Measurements from ENCODE around the gene KRT27. TPM values are rescaled to one million over a fixed set of nuclear protein-coding genes. Genes with fewer than 3 reads are reported as not detected.

Gene KRT27
- not detected in 5 replicates for total RNA-seq (2022; extraction: Qiagen RNA extraction; ENCODE audit: low read depth)

GRCh38 chr17:40782450-40782849, at the start of gene KRT27:
Gene KRT27 (minus strand): TSS chr17:40782550. CDS start chr17:40782493, 57 bp downstream.

GRCh38 chr17:40822132-40822812, 39.9 kb upstream of the KRT27 start, which contains the start of gene KRT10:
Gene KRT10 (minus strand): TSS chr17:40822614. CDS start chr17:40822585, 29 bp downstream.

GRCh38 chr17:40799859-40800258, 17.5 kb upstream of the KRT27 start, which contains the start of gene KRT28:
Gene KRT28 (minus strand): TSS chr17:40799959. CDS start chr17:40799893, 66 bp downstream.

GRCh38 chr17:40772101-40772500, 10.2 kb downstream of the KRT27 start, which contains the start of gene KRT26:
Gene KRT26 (minus strand): TSS chr17:40772201. CDS start chr17:40772113, 88 bp downstream.

GRCh38 chr17:40755231-40755630, 27.1 kb downstream of the KRT27 start, which contains the start of gene KRT25:
Gene KRT25 (minus strand): TSS chr17:40755331. CDS start chr17:40755271, 60 bp downstream.

Other genes with a start within 250 kb of the KRT27 start
- 0.80 to 1.2 TPM (median 1.1 TPM) in 5 replicates for gene CCR7, start 217.1 kb downstream of the KRT27 start, total RNA-seq (2022; extraction: Qiagen RNA extraction; ENCODE audit: low read depth)
- 109 to 118 TPM (median 115 TPM) in 5 replicates for gene SMARCE1, start 134.7 kb downstream of the KRT27 start, total RNA-seq (2022; extraction: Qiagen RNA extraction; ENCODE audit: low read depth)
- gene KRT222, start 117.4 kb downstream of the KRT27 start, total RNA-seq (2022; extraction: Qiagen RNA extraction; ENCODE audit: low read depth): 0.38 to 0.66 TPM (median 0.58 TPM) in 5 replicates
- gene KRT24, start 78.8 kb downstream of the KRT27 start, total RNA-seq (2022; extraction: Qiagen RNA extraction; ENCODE audit: low read depth): not detected in 5 replicates
- gene KRT25, start 27.2 kb downstream of the KRT27 start, total RNA-seq (2022; extraction: Qiagen RNA extraction; ENCODE audit: low read depth): not detected in 5 replicates
- gene KRT26, start 10.3 kb downstream of the KRT27 start, total RNA-seq (2022; extraction: Qiagen RNA extraction; ENCODE audit: low read depth): not detected in 5 replicates
- not detected in 5 replicates for gene KRT28, start 17.4 kb upstream of the KRT27 start, total RNA-seq (2022; extraction: Qiagen RNA extraction; ENCODE audit: low read depth)
- gene KRT10, start 40.1 kb upstream of the KRT27 start, total RNA-seq (2022; extraction: Qiagen RNA extraction; ENCODE audit: low read depth): 83.2 to 124 TPM (median 115 TPM) in 5 replicates
- 0.08 TPM in 1 of 5 replicates, not detected in the others for gene KRT12, start 84.7 kb upstream of the KRT27 start, total RNA-seq (2022; extraction: Qiagen RNA extraction; ENCODE audit: low read depth)
- 0.17 to 0.52 TPM (median 0.26 TPM) in 5 replicates for gene KRT20, start 102.7 kb upstream of the KRT27 start, total RNA-seq (2022; extraction: Qiagen RNA extraction; ENCODE audit: low read depth)
- 0.08 TPM in 1 of 5 replicates, not detected in the others for gene KRT23, start 155.1 kb upstream of the KRT27 start, total RNA-seq (2022; extraction: Qiagen RNA extraction; ENCODE audit: low read depth)
- not detected in 5 replicates for gene KRT39, start 184.4 kb upstream of the KRT27 start, total RNA-seq (2022; extraction: Qiagen RNA extraction; ENCODE audit: low read depth)
- gene KRT40, start 201.8 kb upstream of the KRT27 start, total RNA-seq (2022; extraction: Qiagen RNA extraction; ENCODE audit: low read depth): not detected in 5 replicates
- not detected in 5 replicates for gene KRTAP3-3, start 211.6 kb upstream of the KRT27 start, total RNA-seq (2022; extraction: Qiagen RNA extraction; ENCODE audit: low read depth)
- gene KRTAP3-2, start 217.4 kb upstream of the KRT27 start, total RNA-seq (2022; extraction: Qiagen RNA extraction; ENCODE audit: low read depth): 0.16 to 0.35 TPM (median 0.30 TPM) in 3 of 5 replicates, not detected in the others
- not detected in 5 replicates for gene KRTAP3-1, start 226.6 kb upstream of the KRT27 start, total RNA-seq (2022; extraction: Qiagen RNA extraction; ENCODE audit: low read depth)
- gene KRTAP1-5, start 244.7 kb upstream of the KRT27 start, total RNA-seq (2022; extraction: Qiagen RNA extraction; ENCODE audit: low read depth): 0.12 TPM in 1 of 5 replicates, not detected in the others
- gene KRTAP1-4, start 247.6 kb upstream of the KRT27 start, total RNA-seq (2022; extraction: Qiagen RNA extraction; ENCODE audit: low read depth): not detected in 5 replicates

Measured in A549 treated with CpdA at 1 μM for 4 hours (cell line).